Caki2 (cell line): Measurements from ENCODE around the gene SEC14L5. TPM values are rescaled to one million over a fixed set of nuclear protein-coding genes. Genes with fewer than 3 reads are reported as not detected.
"Not testable (repeated sequence)": the region's sequence is repeated elsewhere in the genome, so short reads cannot be mapped to it uniquely, and the experiment has no call there.

Experiments
- DNase-seq: peaks from one replicate; pipeline ENCODE4 v3.0.0-alpha.2; 2015; ENCODE audit warnings: low read depth
- in situ Hi-C: cut with HindIII; loops from 2 replicates; pipeline ENCODE4 v1.10.0; 2016; ENCODE audit warnings: low sequenced_read_pairs, low pct_unique_long_range_greater_than_20kb, mixed read lengths
- total RNA-seq: library from RNA; depleted of rRNA; stranded (reverse); fragments of >200 nt; shearing (Covaris generic); gene quantifications from 2 replicates; pipeline ENCODE4 v1.2.3, GENCODE V29; 2014; ENCODE audit warnings: low replicate concordance

SEC14L5 gene
- total RNA-seq, 1 experiment from 2014 or later = under 0.01 TPM

- peak; percentile 83 for DNase-seq
- in situ Hi-C loops = no loop called here
Observed at GRCh38 chr16:4945560-4946502, 12.3 kb upstream of the SEC14L5 start.

GRCh38 chr16:4946917-4947316 is 11.2 kb upstream of the SEC14L5 start:
- in situ Hi-C loops = no loop called here
- no peak for DNase-seq

GRCh38 chr16:4947722-4948503 is 10.2 kb upstream of the SEC14L5 start:
- in situ Hi-C loops = no loop called here
- DNase-seq = no peak

GRCh38 chr16:4948903-4949766 is 9.0 kb upstream of the SEC14L5 start:
- in situ Hi-C loops = no loop called here
- no peak for DNase-seq

DNA sequence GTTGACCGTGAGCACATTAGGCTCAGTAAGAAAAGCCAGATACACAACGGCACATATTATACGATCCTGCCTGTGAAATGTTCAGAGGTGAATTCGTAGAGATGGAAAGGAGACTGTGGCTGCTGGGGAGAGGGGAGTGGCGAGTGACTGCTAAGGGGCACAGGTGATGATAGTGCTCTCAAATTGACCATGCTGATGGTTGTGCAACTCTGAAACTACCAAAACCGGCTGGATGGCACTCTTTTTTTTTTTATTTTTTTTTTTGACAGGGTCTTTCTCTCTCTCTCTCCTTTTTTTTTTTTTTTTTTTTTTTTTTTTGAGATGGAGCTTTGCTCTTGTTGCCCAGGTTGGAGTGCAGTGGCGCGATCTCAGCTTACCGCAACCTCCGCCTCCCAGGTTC is 8.1 kb upstream of the SEC14L5 start:
- in situ Hi-C loops = no loop called here
- DNase-seq = no peak

- in situ Hi-C loops = not testable (repeated sequence)
Observed at GRCh38 chr16:4951583-4951982, 6.5 kb upstream of the SEC14L5 start.

DNA sequence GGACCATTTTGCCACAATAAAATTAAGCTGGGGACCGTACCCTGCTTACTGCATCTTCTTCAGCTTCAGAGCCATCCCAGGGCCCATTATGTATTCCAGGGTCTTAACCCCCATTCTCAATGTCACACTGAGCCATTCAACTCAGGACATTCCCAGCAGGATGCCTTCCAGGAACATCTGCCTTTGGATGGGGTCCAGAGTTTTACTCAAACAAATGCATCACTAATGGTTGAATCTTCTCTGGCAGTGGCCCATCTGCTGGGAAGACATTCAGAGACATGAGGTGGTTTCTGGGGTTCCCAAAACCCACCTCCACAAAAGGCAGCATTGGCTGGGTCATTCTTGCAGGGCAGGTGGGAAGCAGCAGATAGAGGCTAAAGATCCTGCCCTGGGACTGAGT is 3.4 kb upstream of the SEC14L5 start:
- no peak for DNase-seq
- in situ Hi-C loops = no loop called here

More at GRCh38 chr16:4951583-4951982, 6.5 kb upstream of the SEC14L5 start:
- not testable (repeated sequence) for DNase-seq

DNA sequence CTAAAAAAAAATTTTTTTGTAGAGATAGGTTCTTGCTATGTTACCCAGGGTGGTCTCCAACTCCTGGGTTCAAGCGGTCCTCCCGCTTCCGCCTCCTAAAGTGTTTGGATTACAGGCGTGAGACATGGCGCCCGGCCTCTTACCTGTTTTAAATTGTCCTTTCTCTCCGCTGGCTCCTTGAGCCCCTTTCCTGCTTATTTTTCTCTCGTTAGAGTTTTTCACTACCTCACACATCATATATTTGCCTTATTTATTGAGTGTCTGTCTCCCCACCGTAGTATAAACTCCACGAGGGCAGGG is 760 bp upstream of the SEC14L5 start:
- in situ Hi-C loops = no loop called here
- DNase-seq = no peak

GRCh38 chr16:4958510-4959438 is 644 bp downstream of the SEC14L5 start:
- in situ Hi-C loops = no loop called here

DNA sequence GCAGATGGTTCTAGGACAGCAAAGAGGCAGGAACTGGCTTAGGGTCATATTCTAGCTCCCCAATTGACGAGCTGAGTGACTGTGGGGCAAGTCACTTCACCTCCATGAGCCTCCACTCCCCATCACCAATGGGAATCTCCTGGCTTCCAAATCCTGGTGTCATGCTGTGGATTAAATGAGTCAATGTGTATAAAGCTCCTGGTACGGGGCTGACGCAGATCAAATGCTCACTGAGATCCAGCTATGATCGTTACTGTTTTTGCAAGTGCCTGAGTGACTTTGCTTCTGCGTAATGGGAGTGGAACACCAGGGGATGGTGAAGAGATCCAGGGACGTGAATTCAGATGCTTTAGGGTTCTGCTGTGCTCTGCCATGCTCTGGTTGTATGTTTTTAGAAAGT is 2.4 kb downstream of the SEC14L5 start:
- no peak for DNase-seq
- in situ Hi-C loops = no loop called here

More at GRCh38 chr16:4958510-4959438, 644 bp downstream of the SEC14L5 start:
- no peak for DNase-seq

GRCh38 chr16:4962716-4963115 is 4.6 kb downstream of the SEC14L5 start:
- in situ Hi-C loops = no loop called here
- no peak for DNase-seq

DNA sequence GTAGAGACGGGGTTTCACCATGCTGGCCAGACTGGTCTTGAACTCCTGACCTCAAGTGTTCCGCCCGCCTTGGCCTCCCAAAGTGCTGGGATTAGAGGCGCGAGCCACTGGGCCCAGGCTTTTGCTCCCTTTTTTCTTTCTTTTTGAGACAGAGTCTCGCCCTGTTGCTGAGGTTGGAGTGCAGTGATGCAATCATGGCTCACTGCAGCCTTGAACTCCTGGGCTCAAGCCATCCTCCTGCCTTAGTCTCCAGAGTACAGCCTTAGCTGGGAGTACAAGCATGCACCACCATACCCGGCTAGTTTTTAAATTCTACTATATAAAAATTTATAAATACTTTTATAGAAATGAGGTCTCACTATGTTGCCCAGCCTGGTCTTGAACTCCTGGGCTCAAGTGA is 5.4 kb downstream of the SEC14L5 start:
- in situ Hi-C loops, DNase-seq: not testable (repeated sequence)

GRCh38 chr16:4966736-4967453 is 8.8 kb downstream of the SEC14L5 start:
- in situ Hi-C loops = no loop called here
- DNase-seq = no peak

- in situ Hi-C loops = not testable (repeated sequence)
Observed at GRCh38 chr16:4968278-4968677, 10.1 kb downstream of the SEC14L5 start.

GRCh38 chr16:4968879-4969483 is 10.9 kb downstream of the SEC14L5 start:
- no peak for DNase-seq
- in situ Hi-C loops = no loop called here

More at GRCh38 chr16:4968278-4968677, 10.1 kb downstream of the SEC14L5 start:
- not testable (repeated sequence) for DNase-seq

DNA sequence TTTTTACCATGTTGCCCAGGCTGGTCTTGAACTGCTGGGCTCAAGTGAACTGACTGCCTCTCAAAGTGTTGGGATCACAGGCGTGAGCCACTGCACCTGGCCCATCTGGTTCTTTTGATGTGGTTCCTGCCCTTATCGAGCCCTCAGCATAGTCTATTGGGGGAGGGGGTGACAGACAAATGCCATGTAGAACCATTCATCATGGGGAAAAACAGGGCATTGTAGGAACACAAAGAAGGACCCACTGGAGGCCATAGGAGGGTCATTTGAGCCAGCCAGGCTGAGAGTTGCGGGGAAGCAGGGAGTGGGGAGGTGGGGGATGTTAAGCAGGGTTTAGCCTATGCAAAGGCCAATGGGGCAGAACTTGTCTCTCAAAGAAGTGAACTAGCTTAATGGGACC is 11.9 kb downstream of the SEC14L5 start:
- in situ Hi-C loops = no loop called here
- no peak for DNase-seq
